Amygdala (tissue), 56 donors: ENCODE measurements around the gene RNASEH2A.
A peak's percentile ranks its signal among the peaks of the same experiment; 100 is the strongest.

Source experiments
- DNase-seq, 56 donors: peaks; one replicate each; lab custom pipeline; 2025; lab: John Stamatoyannopoulos, UW

The RNASEH2A gene

GRCh38 chr19:12806242-12807081 is at the start of gene RNASEH2A:
RNASEH2A (plus strand) TSS chr19:12806584; CDS start chr19:12806674, 90 bp downstream.
- DNase-seq: peak in 54 of 56 donors; percentile 32 to 91 (median 73)

GRCh38 chr19:12757544-12758274 is 48.7 kb upstream of the RNASEH2A start:
- DNase-seq: peak in 44 of 56 donors; percentile 3 to 72 (median 32)

GRCh38 chr19:12759686-12760085 is 46.7 kb upstream of the RNASEH2A start:
- DNase-seq: no peak

- DNase-seq: no peak
These were observed 43.3 kb upstream of the RNASEH2A start for GRCh38 chr19:12763100-12763499.

GRCh38 chr19:12764698-12765097 is 41.7 kb upstream of the RNASEH2A start:
- DNase-seq: no peak

GRCh38 chr19:12766051-12766521 is 40.3 kb upstream of the RNASEH2A start:
- DNase-seq: peak in 39 of 56 donors; percentile 8 to 85 (median 52)

GRCh38 chr19:12767150-12767549 is 39.2 kb upstream of the RNASEH2A start:
- DNase-seq: no peak

- DNase-seq: no peak
These were observed 38.7 kb upstream of the RNASEH2A start for GRCh38 chr19:12767666-12768065.

GRCh38 chr19:12769689-12770088 is 36.7 kb upstream of the RNASEH2A start:
- DNase-seq: no peak

- no peak for DNase-seq
These were observed 35.5 kb upstream of the RNASEH2A start for GRCh38 chr19:12770922-12771321.

- no peak for DNase-seq
These were observed 34.1 kb upstream of the RNASEH2A start for GRCh38 chr19:12772323-12772722.

- no peak for DNase-seq
These were observed 32.8 kb upstream of the RNASEH2A start for GRCh38 chr19:12773571-12773970.

- DNase-seq: peak in 15 of 56 donors; percentile 20 to 75 (median 55)
These were observed 31.5 kb upstream of the RNASEH2A start, which contains the start of gene HOOK2 for GRCh38 chr19:12774588-12775555. HOOK2 (minus strand) TSS chr19:12775552; CDS start chr19:12775449, 103 bp downstream.

- DNase-seq: peak in 53 of 56 donors; percentile 7 to 81 (median 57)
These were observed 29.0 kb upstream of the RNASEH2A start for GRCh38 chr19:12777217-12778016.

- peak in 38 of 56 donors; percentile 6 to 73 (median 56) for DNase-seq
These were observed 28.1 kb upstream of the RNASEH2A start for GRCh38 chr19:12778017-12778904.

- no peak for DNase-seq
These were observed 27.6 kb upstream of the RNASEH2A start for GRCh38 chr19:12778905-12779161.

- peak in 13 of 56 donors; percentile 6 to 67 (median 28) for DNase-seq
These were observed 27.0 kb upstream of the RNASEH2A start for GRCh38 chr19:12779162-12779993.

GRCh38 chr19:12782174-12782423 is 24.3 kb upstream of the RNASEH2A start:
- peak in 4 of 56 donors; percentile 60 to 94 (median 76) for DNase-seq
